IPS-20b (cell line): ENCODE data around the gene MX2.

Experiments
- H3K27ac ChIP-seq: one replicate; pipeline ENCODE4 v1.5.1; 2013; ENCODE audit warnings: low read length
- H3K27me3 ChIP-seq: 2 replicates; pipeline ENCODE4 v1.6.1; 2013; ENCODE audit warnings: mild to moderate bottlenecking, low read length, inconsistent platforms; ENCODE audit not compliant: insufficient read depth
- H3K36me3 ChIP-seq: 2 replicates; pipeline ENCODE4 v1.6.1; 2013; ENCODE audit warnings: low read depth, mild to moderate bottlenecking, inconsistent platforms, low read length, moderate library complexity; ENCODE audit not compliant: insufficient read depth
- H3K4me1 ChIP-seq: 2 replicates; pipeline ENCODE4 v1.6.1; 2013; ENCODE audit warnings: mild to moderate bottlenecking, control low read depth, inconsistent platforms, low read length, moderate library complexity; ENCODE audit not compliant: insufficient read depth
- H3K4me3 ChIP-seq: 2 replicates; pipeline ENCODE4 v1.5.1; 2013; ENCODE audit warnings: mild to moderate bottlenecking, low read length, inconsistent platforms
- H3K9ac ChIP-seq: 2 replicates; pipeline ENCODE4 v1.6.1; 2013; ENCODE audit warnings: low read depth, mild to moderate bottlenecking, inconsistent platforms, low read length, moderate library complexity
- H3K9me3 ChIP-seq: 2 replicates; pipeline ENCODE4 v1.6.1; 2013; ENCODE audit warnings: mild to moderate bottlenecking, low read depth, low read length, inconsistent platforms; ENCODE audit not compliant: insufficient read depth

Gene MX2

DNA sequence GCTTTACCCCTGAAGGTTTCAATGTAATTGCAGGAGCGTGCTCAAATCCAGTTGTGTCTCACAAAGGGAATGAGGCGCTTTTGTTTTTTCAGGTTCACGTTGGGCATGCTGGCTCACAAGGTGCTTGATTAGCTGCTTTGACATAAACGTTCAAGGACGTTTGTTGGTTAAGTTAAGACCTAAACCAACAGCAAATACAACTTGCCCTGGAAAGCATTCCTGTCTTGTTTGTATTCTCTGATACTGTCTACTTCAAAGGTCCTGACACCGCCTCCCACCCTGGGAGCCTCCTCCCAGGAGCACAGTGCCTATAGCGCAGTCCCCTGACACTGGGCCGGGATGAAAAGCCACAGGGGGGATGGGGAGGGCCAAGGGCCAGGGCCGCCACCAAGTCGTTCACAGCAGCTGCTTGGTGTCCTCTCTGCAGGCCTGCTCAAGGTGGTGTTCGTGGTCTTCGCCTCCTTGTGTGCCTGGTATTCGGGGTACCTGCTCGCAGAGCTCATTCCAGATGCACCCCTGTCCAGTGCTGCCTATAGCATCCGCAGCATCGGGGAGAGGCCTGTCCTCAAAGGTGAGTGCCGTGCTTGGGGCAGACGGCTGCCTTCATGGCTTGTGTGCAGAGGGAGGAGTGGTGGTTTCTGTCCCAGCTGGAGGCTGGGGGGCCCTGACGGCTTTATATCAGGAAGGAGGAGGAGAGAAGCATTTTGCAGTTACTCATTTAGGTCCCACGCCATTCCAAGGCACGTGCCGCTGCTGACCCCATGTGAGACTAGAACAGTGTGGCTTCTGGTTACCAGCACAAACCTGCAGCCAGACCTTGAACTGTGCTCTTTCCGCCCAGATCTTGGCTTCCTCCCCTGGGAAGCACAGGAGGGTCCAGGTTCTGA, 39.1 kb upstream of the MX2 start:
- Histone ChIP-seq H3K9ac (no peak overlapping the region), H3K4me3 (no peak overlapping the region), H3K4me1 (no peaks in the 10 kb centered on the region), H3K9me3 (no peaks in the 10 kb centered on the region), H3K27ac (no peak overlapping the region), H3K27me3 (peaks cover 7% of the 10 kb centered on the region), H3K36me3 (no peaks in the 10 kb centered on the region)

GRCh38 chr21:41325138-41325912, 36.5 kb upstream of the MX2 start:
- H3K27ac ChIP-seq: no peak overlapping the region
- H3K4me1 ChIP-seq: 0 out of 2 replicates have a peak, but pooled peaks cover 2% of the 10 kb centered on the region
- H3K4me3 ChIP-seq: no peak overlapping the region
- H3K9ac ChIP-seq: no peak overlapping the region
- H3K36me3 ChIP-seq: no peaks in the 10 kb centered on the region
- H3K27me3 ChIP-seq: no peaks in the 10 kb centered on the region
- H3K9me3 ChIP-seq: no peaks in the 10 kb centered on the region

- no peak overlapping the region for H3K9ac ChIP-seq
- 0 out of 2 replicates have a peak, but pooled peaks cover 2% of the 10 kb centered on the region for H3K4me1 ChIP-seq
- H3K4me3 ChIP-seq: no peak overlapping the region
- H3K9me3 ChIP-seq: no peaks in the 10 kb centered on the region
- H3K27ac ChIP-seq: no peak overlapping the region
- H3K27me3 ChIP-seq: no peaks in the 10 kb centered on the region
- no peaks in the 10 kb centered on the region for H3K36me3 ChIP-seq
Measured at GRCh38 chr21:41326414-41327080, 35.3 kb upstream of the MX2 start.

DNA sequence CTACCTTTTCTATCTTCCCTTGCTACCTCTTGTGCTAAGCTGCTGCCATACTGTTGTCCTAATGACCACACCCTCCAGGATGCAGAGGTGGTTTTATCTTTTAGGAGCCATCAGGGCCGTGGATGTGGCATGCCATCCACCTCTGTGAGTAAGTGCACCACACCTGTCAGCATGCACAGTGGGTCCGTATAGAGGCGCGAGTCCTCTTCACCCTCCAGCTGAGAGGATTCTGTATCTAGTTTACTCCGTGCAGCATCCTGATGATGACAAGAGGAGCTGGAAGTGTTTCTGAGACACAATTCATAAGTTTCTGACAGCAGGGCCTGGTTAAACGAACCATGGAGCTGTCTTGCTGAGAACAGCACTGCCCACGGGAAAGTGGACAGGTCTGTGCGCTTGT, 34.1 kb upstream of the MX2 start:
- H3K4me3 ChIP-seq: no peak overlapping the region
- no peak overlapping the region for H3K27ac ChIP-seq
- 0 out of 2 replicates have a peak, but pooled peaks cover 2% of the 10 kb centered on the region for H3K4me1 ChIP-seq
- H3K27me3 ChIP-seq: no peaks in the 10 kb centered on the region
- H3K36me3 ChIP-seq: no peaks in the 10 kb centered on the region
- H3K9ac ChIP-seq: no peak overlapping the region
- H3K9me3 ChIP-seq: peaks cover 6% of the 10 kb centered on the region; the same call in 1 of the 2 replicates

DNA sequence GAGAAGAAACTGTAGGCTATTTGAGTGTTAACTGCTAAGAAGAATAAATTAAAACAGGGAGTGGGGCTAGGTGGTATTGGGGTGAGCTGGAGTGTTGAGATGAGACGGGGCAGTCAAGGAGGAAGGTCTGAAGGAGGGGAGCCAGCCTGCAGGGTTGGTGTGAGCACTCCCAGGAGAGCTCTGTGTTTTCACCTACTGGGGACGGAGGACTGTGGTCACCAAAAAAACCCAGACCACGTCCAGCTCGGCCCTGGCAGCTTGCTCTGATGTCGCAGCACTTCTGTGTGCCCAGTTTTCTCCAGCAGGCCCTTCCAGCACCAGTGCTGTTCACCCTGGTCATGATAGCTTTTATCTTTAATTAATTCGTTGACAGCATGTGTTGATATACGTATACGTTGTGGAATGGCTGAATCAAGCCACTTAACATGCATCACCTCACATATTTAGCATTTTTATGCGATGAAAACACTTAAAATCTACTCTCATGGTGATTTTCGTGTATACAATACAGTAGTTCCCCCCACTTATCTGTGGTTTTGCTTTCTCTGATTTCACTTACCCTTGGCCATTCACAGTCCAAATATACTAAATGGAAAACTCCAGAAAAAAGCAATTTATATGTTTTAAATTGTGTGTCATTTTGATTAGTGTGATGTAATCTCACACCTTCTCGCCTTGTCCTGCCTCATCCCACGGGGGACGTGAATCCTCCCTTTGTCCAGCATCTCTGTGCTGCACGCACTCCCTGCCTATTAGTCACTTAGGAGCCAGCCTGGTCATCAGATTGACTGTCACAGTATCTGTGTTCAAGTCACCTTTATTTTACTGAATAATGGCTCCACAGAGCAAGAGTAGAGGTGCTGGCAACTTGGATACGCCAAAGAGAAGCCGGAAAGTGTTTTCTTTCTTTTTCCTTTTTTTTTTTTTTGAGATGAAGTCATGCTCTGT, 32.9 kb upstream of the MX2 start:
- H3K27ac ChIP-seq: no peak overlapping the region
- H3K9ac ChIP-seq: no peak overlapping the region
- 0 out of 2 replicates have a peak, but pooled peaks cover 2% of the 10 kb centered on the region for H3K4me1 ChIP-seq
- peaks cover 18% of the 10 kb centered on the region for H3K9me3 ChIP-seq
- H3K4me3 ChIP-seq: no peak overlapping the region
- no peaks in the 10 kb centered on the region for H3K27me3 ChIP-seq
- no peaks in the 10 kb centered on the region for H3K36me3 ChIP-seq

DNA sequence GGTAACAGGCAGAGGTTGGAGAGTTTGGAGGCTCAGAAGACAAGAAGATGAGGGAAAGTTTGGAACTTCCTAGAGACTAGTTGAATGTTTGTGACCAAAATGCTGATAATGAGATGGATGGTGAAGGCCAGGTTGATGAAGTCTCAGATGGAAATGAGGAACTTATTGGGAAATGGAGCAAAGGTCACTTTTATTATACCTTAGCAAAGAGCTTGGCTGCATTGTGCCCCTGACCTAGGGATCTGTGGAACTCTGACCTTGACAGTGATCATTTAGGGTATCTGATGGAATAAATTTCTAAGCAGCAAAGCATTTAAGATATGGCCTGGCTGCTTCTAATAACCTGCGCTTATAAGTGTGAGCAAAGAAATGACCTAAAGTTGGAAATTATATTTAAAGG, 28.1 kb upstream of the MX2 start:
- Histone ChIP-seq H3K9ac (no peak overlapping the region), H3K27me3 (no peaks in the 10 kb centered on the region), H3K4me3 (no peak overlapping the region), H3K4me1 (0 out of 2 replicates have a peak, but pooled peaks cover 2% of the 10 kb centered on the region), H3K36me3 (no peaks in the 10 kb centered on the region), H3K9me3 (peaks cover 28% of the 10 kb centered on the region), H3K27ac (no peak overlapping the region)

- no peaks in the 10 kb centered on the region for H3K27me3 ChIP-seq
- no peak overlapping the region for H3K9ac ChIP-seq
- H3K4me1 ChIP-seq: no peaks in the 10 kb centered on the region
- peaks cover 34% of the 10 kb centered on the region for H3K9me3 ChIP-seq
- no peaks in the 10 kb centered on the region for H3K36me3 ChIP-seq
- no peak overlapping the region for H3K27ac ChIP-seq
- H3K4me3 ChIP-seq: no peak overlapping the region
Measured at GRCh38 chr21:41337515-41337914, 24.3 kb upstream of the MX2 start.

- Histone ChIP-seq H3K27me3 (no peaks in the 10 kb centered on the region), H3K27ac (no peak overlapping the region), H3K36me3 (no peaks in the 10 kb centered on the region), H3K4me3 (no peak overlapping the region), H3K9ac (no peak overlapping the region), H3K9me3 (peaks cover 27% of the 10 kb centered on the region), H3K4me1 (no peaks in the 10 kb centered on the region)
Measured at GRCh38 chr21:41338455-41338854, 23.4 kb upstream of the MX2 start.

- peaks cover 12% of the 10 kb centered on the region; the same call in 1 of the 2 replicates for H3K9me3 ChIP-seq
- H3K27ac ChIP-seq: no peak overlapping the region
- no peaks in the 10 kb centered on the region for H3K4me1 ChIP-seq
- no peak overlapping the region for H3K4me3 ChIP-seq
- no peak overlapping the region for H3K9ac ChIP-seq
- no peaks in the 10 kb centered on the region for H3K27me3 ChIP-seq
- no peaks in the 10 kb centered on the region for H3K36me3 ChIP-seq
Measured at GRCh38 chr21:41342035-41342434, 19.8 kb upstream of the MX2 start.

DNA sequence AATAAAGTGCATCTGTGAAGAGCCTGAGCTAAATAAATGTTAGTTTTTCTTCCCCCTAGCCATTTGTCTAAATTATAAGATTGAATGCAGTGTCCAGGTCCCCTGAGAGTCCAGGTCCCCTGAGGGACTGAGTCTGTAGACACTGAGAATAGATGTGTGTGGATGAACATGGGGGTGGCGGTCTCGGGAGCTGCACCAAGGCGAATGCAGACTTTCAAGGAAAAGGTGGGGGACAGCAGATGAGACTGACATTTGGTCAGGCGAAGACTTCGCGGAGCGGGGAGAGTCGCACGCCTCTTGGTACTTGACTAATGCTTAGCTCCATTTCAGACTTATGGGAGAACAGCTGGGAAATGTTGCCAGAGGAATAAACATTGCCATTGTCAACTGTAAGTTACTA, 17.7 kb upstream of the MX2 start:
- Histone ChIP-seq H3K36me3 (no peaks in the 10 kb centered on the region), H3K4me3 (no peak overlapping the region), H3K27ac (no peak overlapping the region), H3K4me1 (no peaks in the 10 kb centered on the region), H3K27me3 (no peaks in the 10 kb centered on the region), H3K9ac (no peak overlapping the region), H3K9me3 (peaks cover 12% of the 10 kb centered on the region; the same call in 1 of the 2 replicates)

- no peaks in the 10 kb centered on the region for H3K27me3 ChIP-seq
Measured at GRCh38 chr21:41345356-41345755, 16.5 kb upstream of the MX2 start.

More at GRCh38 chr21:41345356-41345755, 16.5 kb upstream of the MX2 start:
- H3K36me3 ChIP-seq: no peaks in the 10 kb centered on the region
- no peak overlapping the region for H3K9ac ChIP-seq
- peaks cover 12% of the 10 kb centered on the region; the same call in 1 of the 2 replicates for H3K9me3 ChIP-seq
- H3K4me3 ChIP-seq: no peak overlapping the region
- no peaks in the 10 kb centered on the region for H3K4me1 ChIP-seq
- H3K27ac ChIP-seq: no peak overlapping the region
